ENCODE measurements around the gene LRCH4. TPM values are rescaled to one million over a fixed set of nuclear protein-coding genes. Genes with fewer than 3 reads are reported as not detected.

LRCH4 gene
- total RNA-seq, 1 donor from 2014 or later = 89.7 TPM

DNA sequence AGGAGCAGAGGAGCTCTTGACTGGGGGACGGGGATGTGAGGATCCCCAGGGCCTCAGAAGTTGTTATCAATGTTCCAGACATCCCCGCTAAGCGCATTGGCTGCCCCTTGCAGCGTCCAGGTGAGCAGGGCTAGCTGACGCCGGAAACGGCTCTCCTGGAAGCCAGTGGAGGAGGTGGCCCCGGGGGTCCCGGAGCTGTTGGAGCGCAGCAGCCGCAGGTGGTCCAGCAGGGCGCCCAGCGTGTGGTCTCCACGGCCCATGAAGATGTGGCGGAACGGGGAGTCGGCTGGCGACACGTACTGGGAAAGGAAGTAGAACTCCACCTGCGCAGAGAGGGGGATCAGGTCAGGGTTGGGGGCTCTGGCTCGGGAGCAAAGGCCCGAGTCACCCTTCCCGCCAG, 34.9 kb upstream of the LRCH4 start:
- Mint-ChIP-seq H3K27ac (ENCODE audit: unreplicated experiment) (no peak overlapping the region), H3K4me3 (ENCODE audit: unreplicated experiment) (no peak overlapping the region)

DNA sequence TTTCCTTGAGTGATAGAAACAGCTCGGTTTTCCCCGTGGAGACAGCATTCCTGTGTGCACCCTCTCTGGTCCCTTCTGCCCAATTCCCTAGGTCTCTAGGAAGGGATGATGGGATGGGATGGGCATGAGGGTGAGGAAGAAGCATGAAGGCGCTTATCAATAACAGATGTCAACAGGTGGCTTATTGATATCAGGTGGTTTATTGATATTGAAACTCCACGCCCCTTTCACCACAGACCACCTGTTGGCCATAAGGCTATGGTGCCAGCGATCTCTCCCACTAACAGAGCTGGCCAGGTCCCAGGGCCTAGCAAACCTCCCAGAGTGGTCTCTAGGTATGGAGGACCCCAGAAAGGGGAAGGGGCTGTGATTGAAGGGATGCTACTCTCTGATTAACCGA, 34.3 kb upstream of the LRCH4 start:
- no peak overlapping the region for H3K27ac Mint-ChIP-seq (ENCODE audit: unreplicated experiment)
- DNase-seq (ENCODE audit: low spot score) = no peak
- TF ChIP-seq, protein P1, sequence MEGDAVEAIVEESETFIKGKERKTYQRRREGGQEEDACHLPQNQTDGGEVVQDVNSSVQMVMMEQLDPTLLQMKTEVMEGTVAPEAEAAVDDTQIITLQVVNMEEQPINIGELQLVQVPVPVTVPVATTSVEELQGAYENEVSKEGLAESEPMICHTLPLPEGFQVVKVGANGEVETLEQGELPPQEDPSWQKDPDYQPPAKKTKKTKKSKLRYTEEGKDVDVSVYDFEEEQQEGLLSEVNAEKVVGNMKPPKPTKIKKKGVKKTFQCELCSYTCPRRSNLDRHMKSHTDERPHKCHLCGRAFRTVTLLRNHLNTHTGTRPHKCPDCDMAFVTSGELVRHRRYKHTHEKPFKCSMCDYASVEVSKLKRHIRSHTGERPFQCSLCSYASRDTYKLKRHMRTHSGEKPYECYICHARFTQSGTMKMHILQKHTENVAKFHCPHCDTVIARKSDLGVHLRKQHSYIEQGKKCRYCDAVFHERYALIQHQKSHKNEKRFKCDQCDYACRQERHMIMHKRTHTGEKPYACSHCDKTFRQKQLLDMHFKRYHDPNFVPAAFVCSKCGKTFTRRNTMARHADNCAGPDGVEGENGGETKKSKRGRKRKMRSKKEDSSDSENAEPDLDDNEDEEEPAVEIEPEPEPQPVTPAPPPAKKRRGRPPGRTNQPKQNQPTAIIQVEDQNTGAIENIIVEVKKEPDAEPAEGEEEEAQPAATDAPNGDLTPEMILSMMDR (IDR thresholded peaks at IDR 0.05; ENCODE audit: unreplicated experiment) = no peak
- H3K4me3 Mint-ChIP-seq (ENCODE audit: unreplicated experiment) = no peak overlapping the region
- no peaks in the 10 kb centered on the region for H3K9me3 Mint-ChIP-seq (ENCODE audit: unreplicated experiment)
- no peaks in the 10 kb centered on the region for H3K4me1 Mint-ChIP-seq (ENCODE audit: unreplicated experiment)
- peaks cover 5% of the 10 kb centered on the region for H3K27me3 Mint-ChIP-seq (ENCODE audit: unreplicated experiment)
- H3K36me3 Mint-ChIP-seq (ENCODE audit: low read depth, unreplicated experiment) = peaks cover 9% of the 10 kb centered on the region

More for the DNA sequence above, 34.9 kb upstream of the LRCH4 start:
- H3K9me3 Mint-ChIP-seq (ENCODE audit: unreplicated experiment) = no peaks in the 10 kb centered on the region
- DNase-seq (ENCODE audit: low spot score) = no peak
- TF ChIP-seq, protein P1 (IDR thresholded peaks at IDR 0.05; ENCODE audit: unreplicated experiment) = no peak
- peaks cover 9% of the 10 kb centered on the region for H3K36me3 Mint-ChIP-seq (ENCODE audit: low read depth, unreplicated experiment)
- H3K27me3 Mint-ChIP-seq (ENCODE audit: unreplicated experiment) = peaks cover 7% of the 10 kb centered on the region
- H3K4me1 Mint-ChIP-seq (ENCODE audit: unreplicated experiment) = no peaks in the 10 kb centered on the region

DNA sequence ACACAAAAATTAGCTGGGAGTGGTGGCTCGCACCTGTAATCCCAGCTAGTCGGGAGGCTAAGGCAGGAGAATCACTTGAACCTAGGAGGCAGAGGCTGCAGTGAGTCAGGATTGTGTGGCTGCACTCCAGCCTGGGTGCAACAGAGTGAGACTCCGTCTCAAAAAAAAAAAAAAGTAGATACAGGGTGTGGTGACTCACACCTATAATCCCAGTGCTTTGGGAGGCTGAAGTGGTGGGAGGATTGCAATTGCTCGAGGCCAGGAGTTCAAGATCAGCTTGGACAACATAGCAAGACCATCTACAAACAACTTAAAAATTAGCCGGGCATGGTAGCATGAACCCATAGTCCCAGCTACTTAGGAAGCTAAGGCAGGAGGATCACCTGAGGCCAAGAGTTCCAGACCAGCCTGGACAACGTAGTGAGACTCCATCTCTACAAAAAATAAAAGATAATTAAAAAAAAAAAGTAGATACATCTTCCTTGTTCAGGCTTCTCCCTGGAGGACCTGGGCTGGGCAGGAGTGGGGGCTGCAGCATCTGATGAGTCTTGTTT, 28.5 kb upstream of the LRCH4 start:
- TF ChIP-seq, protein P1 (IDR thresholded peaks at IDR 0.05; ENCODE audit: unreplicated experiment) = no peak
- Mint-ChIP-seq H3K4me3 (ENCODE audit: unreplicated experiment) (no peak overlapping the region), H3K9me3 (ENCODE audit: unreplicated experiment) (no peaks in the 10 kb centered on the region), H3K27me3 (ENCODE audit: unreplicated experiment) (no peaks in the 10 kb centered on the region), H3K4me1 (ENCODE audit: unreplicated experiment) (peaks cover 13% of the 10 kb centered on the region), H3K27ac (ENCODE audit: unreplicated experiment) (no peak overlapping the region), H3K36me3 (ENCODE audit: low read depth, unreplicated experiment) (peaks cover 7% of the 10 kb centered on the region)
- DNase-seq (ENCODE audit: low spot score) = no peak

DNA sequence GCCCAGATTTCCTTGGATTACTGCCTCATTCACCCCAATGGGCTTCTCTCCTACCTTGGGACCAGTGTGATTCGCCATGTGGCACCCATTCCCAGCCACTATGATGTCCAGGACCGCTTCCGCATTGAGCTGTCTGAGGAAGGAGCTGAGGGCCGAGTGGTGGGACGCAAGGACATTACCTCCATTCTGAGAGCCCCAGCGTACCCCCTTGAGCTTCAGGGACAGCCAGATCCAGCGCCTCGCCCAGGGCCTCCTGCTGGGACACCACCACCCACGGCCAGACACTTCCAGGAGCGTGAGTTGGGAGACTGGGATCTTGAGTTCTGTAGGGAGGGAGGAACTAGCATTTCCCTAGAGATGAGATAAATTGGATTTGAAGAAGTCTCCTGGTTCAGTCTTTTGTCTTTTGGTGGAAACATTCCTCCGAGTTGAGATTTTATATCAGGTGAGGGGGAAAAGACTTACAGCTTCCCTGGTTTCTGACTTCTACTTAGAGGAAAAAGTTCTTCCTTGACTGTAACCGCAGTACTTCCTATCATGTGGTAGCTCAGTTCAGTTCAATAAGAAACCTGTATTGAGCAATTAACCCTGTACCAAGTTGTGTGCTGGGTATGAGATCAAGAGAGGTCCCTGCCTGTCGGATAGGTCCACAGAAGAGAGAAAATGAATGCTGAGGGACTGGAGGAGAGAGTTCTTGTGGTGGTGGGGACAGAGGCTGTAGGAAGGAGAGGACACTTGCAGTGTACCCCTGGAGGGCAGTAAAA, 27.7 kb upstream of the LRCH4 start:
- Mint-ChIP-seq H3K27me3 (ENCODE audit: unreplicated experiment) (no peaks in the 10 kb centered on the region), H3K9me3 (ENCODE audit: unreplicated experiment) (no peaks in the 10 kb centered on the region), H3K4me3 (ENCODE audit: unreplicated experiment) (peak overlapping the region; percentile 88), H3K27ac (ENCODE audit: unreplicated experiment) (no peak overlapping the region), H3K4me1 (ENCODE audit: unreplicated experiment) (peaks cover 13% of the 10 kb centered on the region), H3K36me3 (ENCODE audit: low read depth, unreplicated experiment) (peaks cover 7% of the 10 kb centered on the region)
- DNase-seq (ENCODE audit: low spot score) = no peak
- TF ChIP-seq, protein P1 (IDR thresholded peaks at IDR 0.05; ENCODE audit: unreplicated experiment) = no peak

DNA sequence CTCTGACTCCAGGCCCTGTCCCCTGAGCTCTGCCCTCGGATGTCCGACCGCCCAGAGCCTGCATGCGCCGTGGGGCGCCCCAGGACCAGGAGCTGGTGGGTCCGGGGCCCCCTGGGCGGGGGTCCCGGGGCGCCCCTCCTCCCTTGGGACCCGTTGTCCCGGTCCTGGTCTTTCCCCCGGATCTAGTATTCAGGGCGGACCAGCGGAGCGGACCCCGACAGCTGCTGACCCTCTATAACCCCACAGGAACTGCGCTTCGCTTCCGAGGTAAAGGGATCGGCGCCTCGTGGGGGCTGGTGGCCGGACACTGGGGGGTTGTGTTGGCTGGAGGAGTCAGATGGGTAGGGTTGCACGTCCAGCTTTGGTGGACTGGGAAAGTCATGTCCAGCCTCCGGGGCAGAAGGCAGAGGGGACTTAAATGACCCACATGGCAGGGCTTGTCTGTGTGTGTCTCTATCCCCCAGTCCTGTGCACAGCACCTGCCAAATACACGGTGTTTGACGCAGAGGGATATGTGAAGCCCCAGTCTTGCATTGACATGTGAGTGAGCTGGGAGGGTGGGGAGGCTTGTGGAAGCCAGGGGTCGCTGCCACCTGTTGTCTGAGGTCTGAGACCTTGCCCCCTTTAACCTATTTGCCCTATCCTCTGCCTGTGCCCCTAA, 26.9 kb upstream of the LRCH4 start:
- Mint-ChIP-seq H3K27ac (ENCODE audit: unreplicated experiment) (peak overlapping the region; percentile 18), H3K4me1 (ENCODE audit: unreplicated experiment) (peaks cover 13% of the 10 kb centered on the region), H3K36me3 (ENCODE audit: low read depth, unreplicated experiment) (peaks cover 7% of the 10 kb centered on the region), H3K4me3 (ENCODE audit: unreplicated experiment) (peak overlapping the region; percentile 95), H3K9me3 (ENCODE audit: unreplicated experiment) (no peaks in the 10 kb centered on the region), H3K27me3 (ENCODE audit: unreplicated experiment) (no peaks in the 10 kb centered on the region)
- TF ChIP-seq, protein P1 (IDR thresholded peaks at IDR 0.05; ENCODE audit: unreplicated experiment) = no peak
- DNase-seq (ENCODE audit: low spot score) = no peak
